OCI-LY7 (cell line): ENCODE measurements around the gene HTR5A.

Source experiments
- EZH2phosphoT487 ChIP-seq: fragments of 200-600 bp; sonication (generic); IDR thresholded peaks from 2 replicates; pipeline ENCODE4 v1.6.1; 2018; ENCODE audit warnings: low read depth, borderline replicate concordance, mild to moderate bottlenecking, mixed run types, antibody characterized with exemption, low read length, moderate library complexity, mixed read lengths
- TF ChIP-seq, protein P1 (sequence below): fragments of 200-600 bp; sonication (generic); conservative IDR thresholded peaks from 2 replicates; pipeline ENCODE4 v1.5.1; 2014; ENCODE audit warnings: mild to moderate bottlenecking, antibody characterized with exemption, low read length, moderate library complexity, mixed read lengths

DNA sequence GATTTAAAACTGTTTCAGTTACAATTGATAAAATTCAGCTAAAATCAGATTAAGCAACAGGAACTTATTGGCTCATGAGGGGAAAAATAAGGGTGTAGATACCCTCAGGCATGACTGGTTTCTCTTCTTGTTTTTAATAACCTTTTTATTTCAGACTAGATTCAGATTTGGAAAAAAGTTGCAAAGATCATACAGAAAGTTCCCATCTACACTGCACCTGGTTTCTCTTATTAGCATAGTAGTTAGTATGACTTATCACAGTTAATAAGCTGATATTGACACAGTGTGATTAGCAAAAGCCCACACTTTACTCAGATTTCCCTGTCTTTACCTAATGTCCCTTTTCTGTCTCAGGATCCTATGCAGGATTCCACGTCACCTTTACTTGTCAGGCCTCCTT, 53.3 kb downstream of the HTR5A start:
- TF ChIP-seq, protein P1, sequence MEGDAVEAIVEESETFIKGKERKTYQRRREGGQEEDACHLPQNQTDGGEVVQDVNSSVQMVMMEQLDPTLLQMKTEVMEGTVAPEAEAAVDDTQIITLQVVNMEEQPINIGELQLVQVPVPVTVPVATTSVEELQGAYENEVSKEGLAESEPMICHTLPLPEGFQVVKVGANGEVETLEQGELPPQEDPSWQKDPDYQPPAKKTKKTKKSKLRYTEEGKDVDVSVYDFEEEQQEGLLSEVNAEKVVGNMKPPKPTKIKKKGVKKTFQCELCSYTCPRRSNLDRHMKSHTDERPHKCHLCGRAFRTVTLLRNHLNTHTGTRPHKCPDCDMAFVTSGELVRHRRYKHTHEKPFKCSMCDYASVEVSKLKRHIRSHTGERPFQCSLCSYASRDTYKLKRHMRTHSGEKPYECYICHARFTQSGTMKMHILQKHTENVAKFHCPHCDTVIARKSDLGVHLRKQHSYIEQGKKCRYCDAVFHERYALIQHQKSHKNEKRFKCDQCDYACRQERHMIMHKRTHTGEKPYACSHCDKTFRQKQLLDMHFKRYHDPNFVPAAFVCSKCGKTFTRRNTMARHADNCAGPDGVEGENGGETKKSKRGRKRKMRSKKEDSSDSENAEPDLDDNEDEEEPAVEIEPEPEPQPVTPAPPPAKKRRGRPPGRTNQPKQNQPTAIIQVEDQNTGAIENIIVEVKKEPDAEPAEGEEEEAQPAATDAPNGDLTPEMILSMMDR = no peak
- no peak for TF ChIP-seq EZH2phosphoT487
